ENCODE measurements around the gene XPR1.

XPR1 gene

DNA sequence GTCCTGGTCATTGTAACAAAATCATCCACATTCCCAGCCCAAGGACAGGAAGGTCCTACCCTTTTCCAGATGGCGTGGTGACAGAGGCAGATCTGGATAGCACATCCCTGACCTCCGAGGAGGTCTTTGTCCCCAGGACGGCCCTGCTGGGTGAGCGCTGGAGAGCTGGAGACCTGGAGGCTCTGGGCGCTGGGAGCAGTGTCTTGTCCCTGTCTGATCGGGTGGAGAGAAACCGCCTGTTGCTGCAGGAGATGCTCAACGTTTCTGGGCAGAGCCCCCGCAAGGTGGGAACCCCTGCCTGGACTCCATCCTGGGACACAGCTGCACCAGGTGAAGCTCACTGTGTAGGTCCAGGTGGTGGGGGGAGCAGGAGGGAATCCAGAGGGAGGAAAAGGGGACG, 284.9 kb downstream of the XPR1 start:
- DNase-seq (ENCODE audit: low read depth in 2 of 2) = no peak

DNA sequence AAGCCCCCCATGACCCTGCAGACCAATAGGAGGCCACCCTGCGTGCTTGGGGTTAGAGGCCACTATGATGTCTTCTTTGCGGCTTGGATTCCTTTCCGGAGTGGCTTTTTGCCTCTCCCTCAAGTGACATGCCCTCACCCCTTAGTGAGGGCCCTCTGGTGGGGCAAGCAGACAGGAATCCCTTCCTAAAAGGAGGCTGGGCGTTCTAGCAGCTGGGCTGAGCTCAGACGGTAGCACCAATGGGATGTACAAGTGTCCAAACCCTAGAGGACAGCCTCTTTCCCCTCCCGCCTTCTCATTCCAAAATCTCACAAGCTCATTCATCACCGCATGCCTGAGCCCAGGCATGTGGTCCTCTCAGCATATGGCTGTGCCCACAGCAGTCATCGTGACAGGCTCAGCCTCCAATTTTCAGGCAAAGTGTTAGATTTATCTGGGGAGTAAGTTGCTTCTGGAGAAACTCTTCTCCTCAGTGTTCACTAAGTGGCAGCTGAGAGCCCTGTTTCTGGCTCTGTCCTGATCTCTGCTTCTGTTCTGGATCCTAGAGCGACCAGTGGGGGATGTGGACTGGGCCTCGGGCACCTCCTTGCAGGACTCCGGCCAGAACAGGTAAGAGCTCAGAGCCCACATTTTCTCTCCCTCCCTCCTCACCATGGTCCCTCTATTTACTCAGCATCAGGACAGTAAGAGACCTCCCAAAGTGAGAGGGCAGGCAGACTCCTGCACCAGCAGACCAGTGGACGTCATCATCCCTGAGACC, 285.7 kb downstream of the XPR1 start:
- no peak for DNase-seq (ENCODE audit: low read depth in 2 of 2)

DNA sequence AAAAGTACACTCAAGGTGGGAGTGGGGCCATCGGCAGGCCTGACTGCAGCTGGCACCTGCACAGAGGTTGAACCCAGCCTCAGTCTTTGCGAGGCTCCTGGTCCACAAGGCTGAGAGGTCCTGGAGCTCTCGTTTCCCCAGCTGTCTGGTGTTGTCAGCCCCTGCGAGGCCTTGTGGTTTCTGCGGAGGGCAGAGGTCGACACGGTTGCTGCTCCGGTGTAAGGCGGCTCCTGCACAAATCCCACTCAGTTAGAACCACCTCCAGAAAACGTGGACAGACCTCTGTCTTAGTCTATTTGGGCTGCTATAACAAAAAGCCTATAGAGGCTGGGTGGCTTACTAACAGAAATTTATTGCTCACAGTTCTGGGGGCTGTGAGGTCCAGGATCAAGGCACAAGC, 286.7 kb downstream of the XPR1 start:
- DNase-seq (ENCODE audit: low read depth in 2 of 2) = no peak

DNA sequence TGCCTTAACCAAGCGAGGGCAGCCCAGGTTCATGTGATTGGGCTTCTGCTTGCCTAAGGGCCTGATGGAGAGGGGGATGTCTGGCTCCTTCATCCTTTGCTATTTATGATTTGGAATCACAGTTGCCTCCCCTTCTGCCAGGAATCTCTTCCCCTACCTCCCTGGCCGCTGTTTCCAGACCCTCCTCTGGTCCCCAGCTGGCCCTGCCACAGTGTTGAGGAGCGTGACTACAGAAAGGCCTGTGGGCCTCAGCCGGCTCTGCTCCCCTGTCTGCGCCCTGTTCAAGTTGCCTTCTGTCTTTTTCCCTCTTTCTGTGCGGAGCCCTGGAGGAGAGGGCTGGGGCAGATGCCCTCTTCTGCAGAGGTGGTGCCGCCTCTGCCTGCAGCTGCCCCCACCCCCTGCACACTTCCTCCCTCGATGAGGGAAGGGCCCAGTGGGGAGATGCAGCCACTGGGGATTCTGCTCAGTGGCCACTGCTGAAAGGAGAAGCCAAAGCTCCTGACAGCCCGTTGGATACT, 287.4 kb downstream of the XPR1 start:
- no peak for DNase-seq (ENCODE audit: low read depth in 2 of 2)

DNA sequence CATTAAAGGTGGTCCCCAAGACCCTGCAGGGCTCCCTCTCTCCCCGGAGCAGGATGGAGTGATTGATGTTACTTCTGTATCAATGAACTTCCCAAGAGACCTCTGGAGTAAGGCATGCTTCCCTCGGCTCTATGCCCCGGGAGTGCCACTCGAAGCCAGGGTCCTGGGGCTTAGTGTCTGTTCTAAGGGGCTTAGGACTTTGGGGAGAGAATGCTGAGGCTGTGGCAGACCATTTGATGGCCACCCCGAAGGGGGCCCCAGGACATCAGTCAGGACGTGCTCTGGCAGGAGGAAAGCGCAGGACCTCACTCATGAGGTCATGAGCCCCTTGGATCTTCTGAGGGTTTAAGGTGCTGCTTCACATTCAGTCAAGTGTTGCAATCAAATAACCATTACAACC, 288.4 kb downstream of the XPR1 start:
- DNase-seq (ENCODE audit: low read depth in 2 of 2) = no peak

DNA sequence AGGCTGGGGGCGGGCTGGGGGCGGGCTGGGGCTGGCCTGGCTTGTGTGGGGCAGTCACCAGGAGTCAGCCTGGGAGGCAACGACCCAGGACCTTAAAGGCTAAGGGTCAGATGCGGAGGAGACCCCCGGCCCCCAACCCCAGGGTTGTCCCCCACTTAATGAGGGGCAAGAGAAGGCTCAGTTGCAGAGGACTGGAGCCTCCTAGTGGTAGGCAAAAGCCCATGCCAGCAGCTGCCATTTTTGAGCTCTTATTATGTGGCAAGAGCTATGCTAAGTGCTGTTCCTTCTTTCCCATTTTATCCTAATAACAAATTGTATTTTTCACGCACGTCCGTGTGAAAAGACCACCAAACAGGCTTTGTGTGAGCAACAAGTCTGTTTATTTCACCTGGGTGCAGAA, 288.9 kb downstream of the XPR1 start:
- DNase-seq (ENCODE audit: low read depth in 2 of 2) = no peak

DNA sequence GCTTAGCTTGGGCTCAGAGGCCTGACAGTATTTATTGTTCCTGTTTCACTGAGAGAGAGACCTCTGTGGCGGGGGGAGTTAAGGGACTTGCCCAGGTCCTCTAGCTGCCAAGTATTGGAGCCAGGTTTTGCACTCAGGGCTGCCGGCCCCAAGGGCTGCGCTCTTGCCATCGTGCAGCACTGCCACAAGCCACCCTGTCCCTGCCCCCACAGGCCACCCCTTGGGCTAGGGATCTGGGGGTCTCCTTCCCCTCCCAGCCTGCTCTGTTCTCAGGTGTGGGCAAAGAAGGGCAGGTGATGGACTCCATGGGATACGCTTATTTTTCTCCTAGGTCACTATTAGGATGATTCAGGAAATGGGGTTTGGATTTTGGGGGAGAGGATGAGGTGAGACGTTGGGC, 289.6 kb downstream of the XPR1 start:
- DNase-seq (ENCODE audit: low read depth in 2 of 2) = no peak

DNA sequence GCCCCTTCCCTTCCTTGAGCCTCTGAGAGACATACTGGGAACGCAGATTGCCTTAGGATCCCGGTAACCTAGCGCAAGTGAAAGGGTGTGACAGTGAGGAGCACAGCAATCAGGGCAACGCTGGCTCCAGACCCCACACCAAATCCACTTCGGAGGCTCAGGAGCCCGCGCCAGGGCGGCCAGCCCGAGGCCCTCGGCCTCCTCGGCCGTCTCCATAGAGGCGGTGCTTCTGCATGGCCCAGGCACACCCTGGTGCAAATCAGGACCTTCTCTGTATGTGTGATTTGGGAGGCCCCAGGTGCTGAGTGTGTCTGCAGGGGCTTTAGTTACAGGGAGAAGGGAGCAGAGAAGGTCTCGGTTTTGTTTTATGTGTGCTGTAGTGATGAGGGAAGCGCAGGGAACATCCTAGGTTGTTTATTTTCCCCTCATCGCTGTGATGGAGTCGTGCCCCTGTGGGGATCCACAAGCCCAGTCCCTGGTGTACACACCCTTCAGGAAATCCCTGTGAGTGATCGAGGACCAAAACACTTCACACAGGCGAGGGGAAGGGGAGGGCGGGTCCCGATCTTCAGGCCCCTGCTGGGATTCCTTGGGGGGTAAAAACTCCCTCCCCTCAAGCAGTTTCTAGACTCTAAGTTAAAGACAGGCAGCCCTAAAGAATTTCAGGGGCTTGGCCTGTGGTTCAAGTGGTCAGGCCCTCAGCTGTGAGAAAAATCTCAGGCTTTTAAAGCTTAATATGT, 290.2 kb downstream of the XPR1 start:
- no peak for DNase-seq (ENCODE audit: low read depth in 2 of 2)

DNA sequence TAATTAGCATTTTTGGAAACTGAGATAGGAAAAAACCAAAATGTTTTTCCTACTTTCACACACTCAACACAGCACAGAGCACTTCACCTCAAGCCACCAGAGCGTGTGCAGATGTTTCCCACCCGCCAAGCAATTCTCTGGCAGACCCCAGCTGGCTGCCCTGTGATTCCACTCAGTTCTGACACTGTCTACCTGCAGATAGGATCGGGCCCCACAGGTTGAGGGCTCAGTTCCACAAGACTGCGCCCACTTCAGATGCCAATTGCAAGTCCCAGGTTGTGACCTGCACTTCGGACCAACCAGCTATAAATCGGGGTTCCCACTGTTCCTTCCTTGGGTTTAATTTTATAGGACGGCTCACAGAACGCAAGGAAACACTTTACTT, 290.8 kb downstream of the XPR1 start:
- DNase-seq (ENCODE audit: low read depth in 2 of 2) = no peak

DNA sequence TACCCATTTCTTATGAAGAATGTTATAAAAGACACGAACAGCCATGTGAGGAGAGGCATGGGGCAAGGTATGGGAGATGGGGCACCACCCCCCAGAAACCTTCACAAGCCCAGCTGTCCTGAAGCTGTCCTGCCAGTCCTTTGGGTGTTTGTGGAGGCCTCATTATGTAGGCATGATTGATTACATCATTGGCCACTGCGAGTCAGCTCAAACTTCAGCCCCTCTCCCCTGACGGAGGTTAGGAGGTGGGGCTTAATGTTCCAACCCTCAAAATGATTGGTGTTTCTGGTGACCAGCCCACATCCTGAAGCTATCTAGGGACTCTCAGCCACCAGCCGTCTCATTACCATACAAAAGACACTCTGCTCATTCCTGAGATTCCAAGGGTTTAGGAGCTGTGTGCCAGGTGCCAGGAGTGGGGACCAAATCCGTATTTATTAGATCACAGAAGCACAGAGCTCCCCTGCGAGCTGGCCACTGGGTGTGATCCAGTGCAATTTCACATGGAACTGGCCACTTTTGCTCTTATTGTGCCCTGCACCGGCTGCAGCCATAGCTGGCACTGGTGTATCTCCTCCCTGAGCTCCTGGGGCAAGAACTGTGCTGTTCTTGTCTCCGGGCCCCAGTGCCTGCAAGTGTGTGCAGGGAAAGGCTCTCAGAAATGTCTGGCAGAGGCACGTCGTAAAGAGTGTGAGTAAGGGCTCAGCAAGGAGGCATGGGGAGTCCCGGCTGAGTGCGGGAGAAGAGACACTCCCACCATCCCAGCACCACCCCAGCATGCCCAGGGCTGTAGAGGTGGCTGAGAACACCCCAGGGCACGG, 291.4 kb downstream of the XPR1 start:
- DNase-seq (ENCODE audit: low read depth in 2 of 2) = no peak

DNA sequence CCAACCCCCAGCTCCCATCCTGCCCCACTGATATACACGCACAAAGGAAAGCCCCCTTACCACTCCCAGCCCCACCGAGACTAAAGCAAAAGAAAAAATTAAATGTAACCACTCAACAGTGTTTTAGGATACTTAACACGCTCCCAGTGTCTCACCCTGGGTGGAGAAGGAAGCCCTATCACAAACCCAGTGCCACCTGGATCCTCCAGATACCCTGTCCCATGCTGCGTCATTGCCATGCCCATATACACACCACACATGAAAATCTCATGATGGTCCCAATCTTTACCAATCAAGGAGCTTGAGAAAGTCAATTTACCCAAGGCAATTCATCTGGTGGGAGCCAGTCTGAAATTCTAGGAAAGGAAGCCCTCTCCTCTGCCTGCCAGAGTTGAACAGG, 292.1 kb downstream of the XPR1 start:
- no peak for DNase-seq (ENCODE audit: low read depth in 2 of 2)

DNA sequence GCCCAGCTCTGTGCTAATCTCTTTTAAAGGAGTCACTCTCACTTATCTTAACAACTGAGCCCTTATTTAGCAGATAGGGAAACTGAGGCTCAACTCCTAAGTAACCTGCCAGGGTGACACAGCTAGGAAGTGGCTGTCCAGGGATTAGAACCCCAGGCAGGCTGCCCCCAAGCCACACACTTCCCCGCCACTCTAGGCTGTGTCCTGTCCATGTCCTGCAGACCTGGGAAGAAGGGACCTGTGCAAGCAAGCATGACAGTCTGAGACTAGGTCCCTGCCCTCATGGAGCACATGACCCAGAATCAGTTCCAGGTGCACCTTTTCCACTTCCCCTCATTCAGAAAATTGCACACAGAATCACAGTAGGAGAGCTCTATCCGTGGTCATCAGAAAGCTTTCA, 293.1 kb downstream of the XPR1 start:
- DNase-seq (ENCODE audit: low read depth in 2 of 2) = no peak

DNA sequence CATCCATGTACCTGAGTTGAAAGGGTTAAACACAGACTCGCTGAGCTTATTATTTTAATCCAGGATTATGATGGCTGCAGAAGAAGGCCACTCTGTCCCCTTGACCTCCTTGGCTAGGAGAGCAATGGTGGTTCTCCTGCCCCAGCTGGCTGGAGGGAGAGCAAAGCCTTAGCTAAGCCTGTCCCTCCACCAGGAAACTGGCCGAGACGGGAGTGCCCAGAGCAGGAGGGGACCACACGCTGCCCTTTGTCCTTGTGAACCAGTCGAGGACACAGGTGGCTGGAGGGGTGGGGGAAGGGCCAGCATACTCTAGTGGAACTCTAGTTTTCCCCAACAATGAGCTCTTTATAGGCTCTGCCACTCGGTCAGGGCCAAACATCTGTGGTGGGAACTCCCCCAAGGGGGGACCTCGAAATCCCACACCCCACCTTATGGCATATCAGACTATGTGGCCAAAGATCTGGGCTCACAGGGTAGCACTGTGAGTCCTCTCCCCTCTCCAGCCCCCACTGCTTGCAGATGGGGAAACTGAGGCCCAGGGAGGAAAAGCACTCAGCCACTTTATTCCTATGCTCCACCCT, 293.7 kb downstream of the XPR1 start:
- DNase-seq (ENCODE audit: low read depth in 2 of 2) = no peak

DNA sequence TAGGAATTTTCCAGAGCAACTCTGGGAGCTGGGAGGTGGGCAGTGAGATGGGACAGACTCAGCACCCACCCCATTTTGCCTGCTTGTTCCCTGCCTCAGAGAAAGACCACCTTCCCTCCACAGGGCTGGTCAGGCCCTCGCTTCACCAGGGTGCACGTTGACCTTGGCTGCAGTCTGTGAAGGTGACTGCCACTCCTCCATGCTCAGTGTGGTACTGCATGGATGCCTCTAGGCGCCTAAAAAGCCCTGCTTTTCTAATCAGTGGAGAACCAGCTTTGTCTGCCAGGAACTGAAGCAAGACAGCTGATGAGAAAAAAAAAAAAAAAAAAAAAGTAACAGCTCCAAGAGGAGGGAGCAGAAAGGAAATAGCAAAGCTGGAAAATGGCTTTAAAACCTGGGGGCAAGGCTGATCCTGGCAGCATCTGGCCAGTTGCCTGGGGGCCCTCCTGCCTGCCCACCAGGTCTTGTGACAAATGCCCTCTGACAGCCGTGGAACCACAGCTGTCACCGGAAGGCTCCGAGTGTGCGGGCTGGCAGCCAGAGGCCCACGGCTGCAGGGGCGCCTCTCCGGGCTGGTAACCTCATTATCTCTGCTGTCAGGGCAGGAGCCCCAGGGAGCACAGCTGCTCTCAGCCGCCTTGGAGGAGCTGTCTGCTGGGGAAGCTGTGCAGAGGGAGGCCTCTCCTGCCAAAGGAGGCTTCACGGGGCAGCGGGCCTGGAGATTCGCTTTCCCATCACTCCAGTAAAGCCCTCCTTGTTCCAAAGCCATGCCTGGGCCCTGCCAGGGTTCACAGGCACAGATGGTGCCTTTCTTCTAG, 294.6 kb downstream of the XPR1 start:
- peak in 1 of 2 donors; percentile 9 for DNase-seq (ENCODE audit: low read depth in 2 of 2)

DNA sequence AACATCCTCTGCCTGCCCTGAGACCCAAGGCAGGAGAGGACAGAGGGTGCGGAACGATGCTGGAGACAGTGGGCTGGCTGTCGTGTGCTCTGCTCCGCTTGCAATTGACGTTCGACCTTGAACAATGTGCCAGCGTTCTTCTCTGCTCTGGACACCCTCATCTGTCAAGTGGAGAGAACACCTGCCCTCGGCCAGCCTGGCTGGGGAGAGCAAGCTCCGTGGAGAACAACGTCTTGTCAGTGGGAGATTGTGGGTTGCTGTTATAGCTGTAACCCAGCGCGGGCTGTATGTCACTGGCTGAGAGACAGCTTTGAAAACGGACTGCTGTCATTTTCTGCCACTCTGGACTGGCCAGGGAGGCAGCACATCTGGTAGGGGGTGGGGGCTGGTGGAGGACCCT, 295.5 kb downstream of the XPR1 start:
- no peak for DNase-seq (ENCODE audit: low read depth in 2 of 2)

DNA sequence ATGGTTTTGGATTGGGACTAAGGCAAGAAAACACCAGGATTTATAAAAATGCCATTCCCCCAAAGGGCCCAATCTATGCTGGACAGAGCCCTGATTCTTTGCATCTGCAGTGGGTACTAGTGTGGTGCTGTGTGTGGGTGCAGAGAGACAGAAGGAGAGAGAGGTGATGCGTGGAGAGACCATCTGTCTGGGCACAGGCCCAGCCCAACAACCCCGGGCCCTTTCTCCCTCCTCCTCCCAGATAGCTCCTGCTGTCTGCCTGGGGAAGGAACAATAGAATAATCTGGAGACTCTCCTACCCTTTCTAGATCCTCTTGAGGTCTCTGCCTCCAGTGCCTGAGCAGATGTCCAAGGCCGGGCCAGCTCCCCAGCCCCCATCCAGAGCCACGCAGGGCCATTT, 296.0 kb downstream of the XPR1 start:
- DNase-seq (ENCODE audit: low read depth in 2 of 2) = no peak

DNA sequence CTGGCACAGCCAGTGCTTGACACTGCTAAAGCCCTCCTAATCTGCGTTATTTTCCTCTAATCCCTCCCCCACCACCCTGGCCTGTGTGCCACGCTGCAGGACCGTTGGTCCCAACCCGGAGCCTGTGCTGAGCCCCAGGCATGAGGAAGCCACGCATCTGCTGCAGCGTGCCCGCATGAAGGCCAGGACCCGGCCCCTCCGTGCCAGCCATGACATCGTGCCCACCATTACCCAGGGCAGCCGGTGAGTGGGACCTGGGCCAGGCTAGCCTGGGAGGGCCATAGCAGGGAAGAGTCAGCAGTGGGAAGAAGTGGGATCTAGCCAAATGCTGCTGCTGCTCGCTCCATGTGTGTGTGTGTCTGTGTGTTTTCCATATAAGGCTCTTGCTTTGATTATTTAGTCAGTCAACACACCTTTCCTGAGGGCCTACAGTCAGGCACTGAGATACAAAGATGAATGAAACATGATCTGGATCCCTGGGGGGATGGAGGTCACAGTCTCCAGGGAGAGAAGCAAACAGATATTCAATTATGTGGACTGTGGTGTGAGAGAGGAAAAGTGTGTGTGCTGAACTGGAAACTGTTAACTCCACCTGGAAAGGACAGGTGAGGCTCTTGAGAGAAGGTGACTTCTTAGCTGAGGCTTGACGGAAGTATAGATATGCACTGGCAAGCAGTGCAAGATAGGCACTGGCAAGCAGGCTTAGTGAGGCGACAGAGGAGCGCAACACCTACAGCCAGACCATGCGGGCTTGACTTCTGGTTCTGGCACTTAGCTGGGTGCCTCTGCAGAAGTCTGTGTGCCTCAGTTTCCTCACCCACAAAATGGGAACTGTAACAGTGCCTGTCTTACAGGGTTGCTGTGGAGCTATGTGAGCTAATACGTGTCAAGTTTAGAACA, 296.8 kb downstream of the XPR1 start:
- no peak for DNase-seq (ENCODE audit: low read depth in 2 of 2)

DNA sequence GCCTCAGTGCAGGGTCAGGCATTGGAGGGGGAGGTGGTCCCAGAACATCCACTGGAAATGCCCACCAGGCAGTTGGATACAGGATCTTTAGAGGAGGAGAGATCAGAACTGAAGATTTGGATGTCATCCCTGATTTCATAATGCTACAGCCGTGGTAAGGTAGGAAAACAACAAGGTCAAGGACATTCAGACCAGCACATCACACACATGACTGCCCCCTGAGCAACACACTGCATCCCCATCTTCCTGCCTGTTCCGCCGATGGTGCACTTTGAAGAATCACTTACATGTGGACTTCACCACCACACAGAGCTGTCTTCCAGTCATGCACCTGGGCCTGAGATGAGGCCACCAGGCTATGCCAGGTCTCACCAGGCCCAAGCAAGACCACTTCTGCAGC, 297.6 kb downstream of the XPR1 start:
- no peak for DNase-seq (ENCODE audit: low read depth in 2 of 2)

DNA sequence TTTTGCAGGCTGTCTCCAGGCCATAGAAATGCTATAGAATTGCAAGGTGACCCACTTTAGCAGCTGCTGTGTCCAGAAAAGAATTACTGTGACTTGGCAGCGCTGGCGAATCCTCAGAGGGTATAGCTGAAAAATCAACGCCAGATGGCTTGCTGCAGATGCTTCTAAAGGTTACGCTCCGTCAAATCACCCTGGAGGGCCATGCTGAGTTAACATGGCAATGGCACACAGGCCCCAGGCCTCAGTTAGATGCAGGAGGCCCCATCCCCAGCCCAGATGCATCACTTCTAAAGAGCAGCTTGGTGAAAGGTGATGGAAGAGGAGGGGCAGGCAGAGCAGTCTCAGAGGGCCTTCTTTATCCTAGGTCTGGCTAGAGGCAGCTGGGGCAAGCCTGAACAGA, 298.9 kb downstream of the XPR1 start:
- DNase-seq (ENCODE audit: low read depth in 2 of 2) = no peak

DNA sequence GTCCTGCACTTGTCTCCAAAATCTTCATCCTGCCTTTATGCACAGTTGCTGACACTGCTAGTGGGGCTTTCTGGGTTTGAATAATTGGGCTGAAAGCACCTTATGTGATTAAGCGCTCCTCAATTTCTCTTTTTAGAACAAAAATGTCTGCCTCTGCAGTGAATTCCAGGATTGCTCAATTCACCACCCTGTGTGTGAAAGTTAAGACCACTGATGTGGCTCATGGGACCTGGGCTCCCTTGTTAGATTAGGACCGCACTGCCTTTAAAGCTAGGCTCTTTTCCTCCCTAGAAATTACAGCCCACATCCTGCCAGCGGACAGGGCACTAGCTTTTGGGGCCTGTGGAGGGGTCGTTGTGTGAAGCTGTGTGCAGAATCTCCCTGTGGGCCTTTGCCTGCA, 299.7 kb downstream of the XPR1 start:
- DNase-seq (ENCODE audit: low read depth in 2 of 2) = no peak

Data from stimulated activated CD8-positive, alpha-beta memory T cell treated with anti-CD3 and anti-CD28 coated beads, Interleukin-7, amount 100 ng/mL, for 4 hours (primary cell).